Adrenal gland (tissue), 5 donors: Measurements from ENCODE around the gene PTPN20.

Source experiments
- CTCF ChIP-seq, 6 experiments: fragments of 450-650 bp in 4 of 6; fragments of 200-600 bp in 2 of 6; sonication (generic) in 1 of 6; IDR thresholded peaks; 1 replicate in 5 of 6; 2 replicates in 1 of 6; pipeline versions ENCODE4 v1.5.1 to v1.8.0; 2016 to 2021; ENCODE audit warnings: antibody characterized with exemption in 6 of 6, mild to moderate bottlenecking in 2 of 6, moderate library complexity in 1 of 6
- POLR2A ChIP-seq, 2 donors: fragments of 450-650 bp; IDR thresholded peaks; one replicate each; pipeline ENCODE4 v1.6.1; 2017; ENCODE audit warnings: antibody characterized with exemption in 2 of 2, mild to moderate bottlenecking in 2 of 2, moderate library complexity in 1 of 2
- donor health status: DM: no; HTN: no; CAD: no.

- TF ChIP-seq POLR2A (IDR thresholded peaks at IDR 0.05), result no peak
- TF ChIP-seq CTCF (IDR thresholded peaks at IDR 0.05), result peak; percentile 70 to 84 (median 78)
Measured at GRCh38 chr10:47024399-47025252, 113.4 kb downstream of the PTPN20 start.
